ENCODE results near the gene GNAL.

The GNAL gene

GRCh38 chr18:11857177-11857887 is 168.3 kb downstream of the GNAL start:
- no peak for DNase-seq
- in situ Hi-C loops (cut with MboI; ENCODE audit: low pct_unique_long_range_greater_than_20kb, low sequenced_read_pairs), result no loop called here

DNA sequence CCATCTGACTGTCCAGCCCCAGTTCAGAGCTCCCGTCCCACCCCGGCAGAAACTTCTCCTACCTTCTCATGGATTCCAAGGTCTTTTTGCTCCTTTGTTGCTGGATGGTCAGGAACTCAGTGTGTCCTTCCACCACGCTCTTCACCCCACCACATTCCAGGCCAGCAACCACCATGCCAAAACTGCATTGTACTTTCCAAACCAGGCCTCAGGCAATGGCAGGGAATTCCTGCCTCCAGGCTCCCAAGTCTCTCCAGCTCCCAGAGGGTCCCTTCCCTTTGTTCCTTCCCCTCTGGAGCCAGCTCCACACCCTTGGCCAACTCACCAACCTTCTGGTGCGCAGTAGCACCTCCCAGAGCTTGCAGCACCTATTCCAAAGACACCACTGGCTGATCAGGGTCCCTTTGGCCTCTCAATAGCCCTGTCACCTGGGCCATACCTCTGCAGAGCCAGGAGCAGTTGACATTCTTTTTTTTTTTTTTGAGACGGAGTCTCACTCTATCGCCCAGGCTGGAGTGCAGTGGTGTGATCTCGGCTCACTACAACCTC is 170.3 kb downstream of the GNAL start:
- no peak for DNase-seq

GRCh38 chr18:11859903-11860407 is 170.9 kb downstream of the GNAL start:
- no peak for DNase-seq
- in situ Hi-C loops (cut with MboI; ENCODE audit: low pct_unique_long_range_greater_than_20kb, low sequenced_read_pairs), result no loop called here

More for the DNA sequence above, 170.3 kb downstream of the GNAL start:
- in situ Hi-C loops (cut with MboI; ENCODE audit: low pct_unique_long_range_greater_than_20kb, low sequenced_read_pairs), result no loop called here

- in situ Hi-C loops (cut with MboI; ENCODE audit: low pct_unique_long_range_greater_than_20kb, low sequenced_read_pairs), result no loop called here
Observed at GRCh38 chr18:11860594-11861450, 171.8 kb downstream of the GNAL start.

DNA sequence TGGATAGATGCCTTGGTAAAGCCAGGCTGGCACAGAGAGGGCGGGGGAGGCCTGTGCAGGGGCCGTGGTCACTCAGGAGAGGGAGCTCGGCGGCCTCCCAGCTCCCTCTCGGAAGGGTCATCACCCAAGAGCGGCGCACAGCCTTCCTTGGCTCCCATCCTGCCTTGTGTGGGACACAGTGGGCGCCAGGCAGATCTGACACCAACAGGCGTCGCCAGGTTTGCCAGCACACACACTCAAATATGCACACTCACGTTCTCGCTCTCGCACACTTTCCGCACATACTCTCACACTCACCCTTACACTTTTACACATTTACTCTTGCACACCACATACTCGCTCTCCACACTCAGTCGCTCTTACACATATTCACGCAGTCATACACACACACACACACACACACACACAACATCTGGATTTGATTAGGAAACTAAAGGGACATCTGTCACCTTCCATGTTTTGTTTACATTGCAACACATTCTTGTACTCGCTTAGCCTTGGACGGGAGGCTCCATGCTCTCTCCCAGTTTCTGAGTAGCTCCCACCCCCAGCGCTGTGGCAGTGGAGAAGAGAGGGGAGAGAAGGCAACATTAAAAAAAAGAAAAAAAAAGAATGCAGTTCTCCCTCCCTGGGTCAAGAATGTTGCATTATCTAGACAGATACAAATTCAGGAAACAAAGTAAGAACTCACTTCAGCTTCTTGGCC is 172.7 kb downstream of the GNAL start:
- in situ Hi-C loops (cut with MboI; ENCODE audit: low pct_unique_long_range_greater_than_20kb, low sequenced_read_pairs), result no loop called here
- no peak for DNase-seq

More at GRCh38 chr18:11860594-11861450, 171.8 kb downstream of the GNAL start:
- no peak for DNase-seq

GRCh38 chr18:11862468-11863137 is 173.5 kb downstream of the GNAL start:
- DNase-seq, result no peak
- in situ Hi-C loops (cut with MboI; ENCODE audit: low pct_unique_long_range_greater_than_20kb, low sequenced_read_pairs), result no loop called here

DNA sequence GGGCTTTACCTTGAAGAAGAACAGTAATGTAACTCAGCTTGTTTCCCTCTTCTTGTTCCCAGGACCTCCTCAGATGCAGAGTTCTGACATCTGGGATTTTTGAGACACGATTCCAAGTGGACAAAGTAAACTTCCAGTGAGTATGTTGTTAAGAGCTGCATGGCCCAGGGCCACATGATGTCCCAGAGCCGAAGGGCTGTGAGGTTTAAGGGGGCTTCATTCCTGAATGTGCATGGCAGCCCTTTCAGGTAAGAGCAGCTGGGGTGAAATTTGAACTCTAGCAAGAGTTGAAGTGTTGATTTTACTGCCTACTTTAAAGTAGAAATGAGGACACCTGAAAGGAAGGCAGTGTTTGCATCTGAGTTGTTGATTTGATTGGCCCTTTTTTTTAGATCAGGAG is 175.4 kb downstream of the GNAL start:
- DNase-seq, result no peak
- in situ Hi-C loops (cut with MboI; ENCODE audit: low pct_unique_long_range_greater_than_20kb, low sequenced_read_pairs), result no loop called here

GRCh38 chr18:11865071-11865470 is 176.0 kb downstream of the GNAL start:
- in situ Hi-C loops (cut with MboI; ENCODE audit: low pct_unique_long_range_greater_than_20kb, low sequenced_read_pairs), result no loop called here
- DNase-seq, result no peak

GRCh38 chr18:11866329-11866728 is 177.3 kb downstream of the GNAL start:
- DNase-seq, result no peak
- in situ Hi-C loops (cut with MboI; ENCODE audit: low pct_unique_long_range_greater_than_20kb, low sequenced_read_pairs), result no loop called here

DNA sequence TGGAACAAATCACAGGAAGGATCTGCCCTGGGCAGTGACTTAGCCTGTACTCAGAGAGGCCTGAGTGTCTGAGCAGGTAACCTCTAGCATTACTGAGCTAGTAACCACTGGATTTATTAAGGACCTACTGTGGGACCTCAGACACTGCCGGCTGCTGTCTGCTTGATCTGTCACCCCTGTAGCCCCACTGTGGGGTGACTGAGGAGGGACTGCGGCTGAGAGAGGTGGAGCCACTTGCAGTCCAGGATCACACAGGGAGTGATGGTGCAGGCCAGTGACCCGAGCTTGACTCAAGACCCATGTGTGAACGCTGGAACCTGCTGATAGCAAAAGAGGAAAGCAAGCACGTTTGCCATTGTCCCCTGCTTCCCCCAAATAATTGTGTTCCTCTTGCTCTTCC is 177.7 kb downstream of the GNAL start:
- no peak for DNase-seq
- in situ Hi-C loops (cut with MboI; ENCODE audit: low pct_unique_long_range_greater_than_20kb, low sequenced_read_pairs), result no loop called here

DNA sequence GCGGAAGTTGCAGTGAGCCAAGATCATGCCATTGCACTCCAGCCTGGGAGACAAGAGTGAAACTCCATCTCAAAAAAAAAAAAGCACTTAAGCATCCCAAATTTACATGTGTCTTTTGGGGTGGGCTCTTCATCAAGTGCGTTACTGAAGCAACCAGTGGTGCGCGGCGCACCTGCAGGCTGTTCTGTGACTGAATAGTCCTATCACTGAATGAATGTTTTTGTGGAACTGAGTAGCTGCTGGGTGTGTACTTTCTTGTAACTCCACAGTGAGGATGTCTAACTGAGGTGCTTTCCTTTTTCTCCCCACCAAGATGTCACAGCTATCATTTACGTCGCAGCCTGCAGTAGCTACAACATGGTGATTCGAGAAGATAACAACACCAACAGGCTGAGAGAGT is 179.2 kb downstream of the GNAL start:
- in situ Hi-C loops (cut with MboI; ENCODE audit: low pct_unique_long_range_greater_than_20kb, low sequenced_read_pairs), result no loop called here

GRCh38 chr18:11871501-11871900 is 182.4 kb downstream of the GNAL start:
- DNase-seq, result no peak
- in situ Hi-C loops (cut with MboI; ENCODE audit: low pct_unique_long_range_greater_than_20kb, low sequenced_read_pairs), result no loop called here

More for the DNA sequence above, 179.2 kb downstream of the GNAL start:
- no peak for DNase-seq

GRCh38 chr18:11872479-11873136 is 183.5 kb downstream of the GNAL start:
- in situ Hi-C loops (cut with MboI; ENCODE audit: low pct_unique_long_range_greater_than_20kb, low sequenced_read_pairs), result no loop called here
- peak; percentile 32 for DNase-seq

GRCh38 chr18:11873670-11874340 is 184.7 kb downstream of the GNAL start:
- in situ Hi-C loops (cut with MboI; ENCODE audit: low pct_unique_long_range_greater_than_20kb, low sequenced_read_pairs), result no loop called here
- DNase-seq, result no peak

GRCh38 chr18:11874676-11875075 is 185.6 kb downstream of the GNAL start:
- no peak for DNase-seq
- in situ Hi-C loops (cut with MboI; ENCODE audit: low pct_unique_long_range_greater_than_20kb, low sequenced_read_pairs), result no loop called here

- no peak for DNase-seq
- in situ Hi-C loops (cut with MboI; ENCODE audit: low pct_unique_long_range_greater_than_20kb, low sequenced_read_pairs), result no loop called here
Observed at GRCh38 chr18:11877497-11878135, 188.6 kb downstream of the GNAL start.

DNA sequence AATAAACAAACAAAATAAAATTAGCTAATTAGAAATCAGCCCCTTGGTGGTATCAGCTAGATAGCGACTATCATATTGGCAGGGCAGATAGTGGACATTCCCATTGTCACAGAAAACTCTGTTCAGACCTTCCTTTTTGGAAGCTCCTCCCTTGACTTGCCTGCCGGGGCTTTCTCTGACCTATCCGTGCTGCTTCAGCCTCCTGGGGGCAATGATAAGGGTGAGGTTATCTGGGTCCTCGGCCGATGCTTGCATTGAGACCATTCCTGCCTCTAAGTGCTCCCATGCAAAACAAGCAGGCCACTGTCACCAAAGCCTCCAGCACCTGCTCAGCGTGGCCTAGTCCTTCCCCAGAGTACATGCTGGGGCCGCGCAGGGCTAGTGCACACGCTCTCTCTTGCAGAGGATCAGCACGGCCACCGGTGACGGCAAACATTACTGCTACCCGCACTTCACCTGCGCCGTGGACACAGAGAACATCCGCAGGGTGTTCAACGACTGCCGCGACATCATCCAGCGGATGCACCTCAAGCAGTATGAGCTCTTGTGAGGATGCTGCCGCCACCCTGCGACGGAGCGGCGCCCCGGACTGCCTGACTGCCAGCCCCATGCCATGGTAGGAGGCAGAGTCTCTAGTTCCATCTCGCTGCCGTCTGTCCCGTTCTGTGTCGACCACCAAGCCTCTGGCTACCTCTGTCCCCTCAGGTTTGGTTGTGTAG is 191.7 kb downstream of the GNAL start:
- no peak for DNase-seq
- in situ Hi-C loops (cut with MboI; ENCODE audit: low pct_unique_long_range_greater_than_20kb, low sequenced_read_pairs), result no loop called here
